Activated CD8-positive, alpha-beta memory T cell treated with anti-CD3 and anti-CD28 coated beads for 24 hours (primary cell): Measurements from ENCODE around the gene DNAJC6.

Experiments
- DNase-seq: peaks from one replicate; pipeline ENCODE4 v3.0.0-alpha.2; 2020

The DNAJC6 gene

DNA sequence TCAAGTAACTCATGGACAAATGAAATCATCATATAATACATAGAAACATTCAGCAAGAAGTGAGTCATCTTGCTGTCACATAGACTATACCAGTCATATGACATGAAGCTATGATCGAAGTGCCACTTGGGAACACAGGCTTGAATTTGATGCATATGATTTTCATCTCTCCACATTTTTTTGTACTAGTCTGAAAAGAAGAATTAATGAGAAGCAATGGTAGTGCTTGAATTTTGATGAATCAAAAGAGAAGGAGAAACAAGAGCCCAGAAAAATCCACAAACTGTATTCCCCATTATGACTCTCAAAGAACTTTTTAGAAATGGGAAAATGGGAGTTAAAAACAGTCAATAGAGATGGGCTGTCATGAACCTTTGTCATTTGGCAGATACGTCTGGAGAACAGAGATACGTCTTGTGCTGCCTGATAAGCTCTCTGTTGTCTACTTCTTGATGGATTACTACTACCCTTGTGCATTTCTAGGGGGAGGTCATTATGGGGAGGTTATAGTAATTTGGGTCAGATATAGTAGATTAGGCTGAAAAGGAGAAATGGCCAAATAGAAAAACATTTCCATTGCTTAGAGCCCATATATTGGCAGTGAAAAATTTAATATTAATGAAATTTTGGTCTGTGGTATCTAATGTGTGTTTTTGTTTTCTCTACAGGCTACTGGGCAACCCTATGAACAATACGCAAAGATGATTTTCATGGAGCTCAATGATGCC is 103.1 kb downstream of the DNAJC6 start:
- DNase-seq, result no peak

DNA sequence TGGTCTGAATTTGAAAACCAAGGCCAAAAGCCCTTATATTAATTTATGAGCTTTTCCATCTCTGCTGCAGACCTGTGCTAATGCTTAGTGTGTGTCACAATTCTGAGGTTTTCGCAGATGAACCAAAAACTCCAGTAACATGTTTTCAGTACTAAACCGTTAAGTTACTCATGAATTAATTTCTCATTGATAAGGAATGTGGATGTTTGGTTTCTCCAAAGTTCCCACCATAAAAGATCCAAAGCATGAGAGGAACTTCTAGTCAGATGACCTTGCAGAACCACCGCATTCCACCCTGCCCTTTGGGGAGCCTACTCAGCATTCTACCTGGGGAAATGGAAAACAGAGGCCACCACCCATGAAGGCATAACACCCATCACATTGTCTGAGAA is 103.6 kb downstream of the DNAJC6 start:
- DNase-seq, result no peak

DNA sequence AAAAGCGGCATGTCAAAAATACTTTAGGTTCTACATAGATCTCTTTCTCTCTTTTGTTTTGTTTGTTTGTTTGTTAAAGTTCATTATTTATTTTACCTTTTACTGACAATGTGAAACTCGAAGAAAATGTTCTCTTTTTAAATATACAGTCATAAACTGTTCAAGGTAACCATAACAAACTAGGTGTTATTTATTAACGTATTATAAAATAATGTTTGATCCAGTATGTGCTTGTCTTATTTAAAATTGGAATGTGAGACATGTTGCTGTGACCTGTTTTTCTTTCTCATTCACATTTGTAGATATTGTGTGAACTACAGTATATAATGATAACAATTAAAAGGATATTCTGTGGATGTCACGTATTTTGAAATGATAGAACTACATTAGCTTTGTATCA is 105.2 kb downstream of the DNAJC6 start:
- no peak for DNase-seq

DNA sequence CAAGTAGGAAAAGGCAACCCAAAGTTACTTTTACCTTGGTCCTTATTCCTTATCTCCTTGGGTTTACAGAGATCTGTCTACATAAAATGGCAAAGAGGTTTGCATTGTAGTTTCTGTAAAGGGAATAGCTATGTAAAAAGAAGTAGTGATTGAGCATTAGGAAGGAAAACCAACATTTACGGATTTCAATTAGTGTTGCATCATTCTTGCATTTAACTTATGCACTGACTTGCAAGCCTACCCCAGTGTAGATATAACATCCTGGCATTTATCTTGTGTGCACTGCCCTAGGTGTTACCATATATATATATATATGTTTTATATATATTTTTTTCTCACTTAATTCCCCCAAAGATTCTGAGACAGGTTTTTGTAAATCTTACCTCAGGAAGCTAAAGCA is 107.4 kb downstream of the DNAJC6 start:
- no peak for DNase-seq

DNA sequence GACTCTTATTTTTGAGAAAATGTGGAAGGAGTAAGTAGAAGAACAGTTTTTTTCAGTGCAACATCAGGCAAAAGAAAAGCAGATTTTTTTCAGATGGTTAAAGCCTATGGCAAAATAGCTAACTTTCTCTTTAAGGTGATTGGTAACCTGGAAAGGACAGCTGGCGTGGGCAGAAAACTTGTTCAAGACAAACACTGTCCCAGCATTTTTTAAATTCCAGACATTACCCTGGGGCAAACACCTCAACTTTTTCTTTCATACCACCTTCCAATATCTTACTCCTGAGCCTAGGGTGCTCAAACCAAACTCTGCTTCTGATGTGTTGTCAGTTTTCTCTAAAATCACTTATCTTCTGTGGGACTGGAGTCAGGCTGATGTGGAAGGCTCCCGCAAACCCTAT is 108.4 kb downstream of the DNAJC6 start:
- DNase-seq, result no peak

DNA sequence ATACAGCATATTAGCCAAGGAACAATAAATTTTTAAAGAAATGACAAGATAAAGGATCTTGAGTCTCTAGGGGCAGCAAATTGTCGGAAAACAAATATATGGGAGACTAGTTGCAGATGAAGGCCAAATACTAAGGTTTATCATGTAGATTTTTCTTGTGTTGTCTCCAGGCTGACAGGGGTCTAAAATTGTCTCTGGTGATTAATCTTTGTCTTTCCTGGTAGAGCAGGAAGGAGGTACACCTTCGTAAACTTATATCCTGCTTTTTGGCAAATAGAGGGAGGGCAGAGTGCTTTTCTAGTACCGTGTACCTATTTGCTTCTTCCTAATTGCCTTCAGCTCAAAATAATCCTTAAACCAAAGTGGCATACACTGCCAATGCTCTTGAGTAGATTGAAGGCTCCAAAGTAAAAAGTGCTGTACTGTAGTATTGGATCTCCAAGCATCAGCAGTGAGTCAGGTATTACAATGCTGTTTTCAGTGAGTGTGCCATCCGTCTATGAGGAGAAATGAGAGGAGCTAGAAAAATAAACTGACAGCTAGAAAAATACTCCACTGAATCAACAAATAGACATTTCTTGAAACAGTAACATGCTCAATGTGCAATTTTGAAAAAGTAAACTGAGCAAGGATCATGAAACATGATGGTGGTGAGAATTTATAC is 109.3 kb downstream of the DNAJC6 start:
- no peak for DNase-seq

DNA sequence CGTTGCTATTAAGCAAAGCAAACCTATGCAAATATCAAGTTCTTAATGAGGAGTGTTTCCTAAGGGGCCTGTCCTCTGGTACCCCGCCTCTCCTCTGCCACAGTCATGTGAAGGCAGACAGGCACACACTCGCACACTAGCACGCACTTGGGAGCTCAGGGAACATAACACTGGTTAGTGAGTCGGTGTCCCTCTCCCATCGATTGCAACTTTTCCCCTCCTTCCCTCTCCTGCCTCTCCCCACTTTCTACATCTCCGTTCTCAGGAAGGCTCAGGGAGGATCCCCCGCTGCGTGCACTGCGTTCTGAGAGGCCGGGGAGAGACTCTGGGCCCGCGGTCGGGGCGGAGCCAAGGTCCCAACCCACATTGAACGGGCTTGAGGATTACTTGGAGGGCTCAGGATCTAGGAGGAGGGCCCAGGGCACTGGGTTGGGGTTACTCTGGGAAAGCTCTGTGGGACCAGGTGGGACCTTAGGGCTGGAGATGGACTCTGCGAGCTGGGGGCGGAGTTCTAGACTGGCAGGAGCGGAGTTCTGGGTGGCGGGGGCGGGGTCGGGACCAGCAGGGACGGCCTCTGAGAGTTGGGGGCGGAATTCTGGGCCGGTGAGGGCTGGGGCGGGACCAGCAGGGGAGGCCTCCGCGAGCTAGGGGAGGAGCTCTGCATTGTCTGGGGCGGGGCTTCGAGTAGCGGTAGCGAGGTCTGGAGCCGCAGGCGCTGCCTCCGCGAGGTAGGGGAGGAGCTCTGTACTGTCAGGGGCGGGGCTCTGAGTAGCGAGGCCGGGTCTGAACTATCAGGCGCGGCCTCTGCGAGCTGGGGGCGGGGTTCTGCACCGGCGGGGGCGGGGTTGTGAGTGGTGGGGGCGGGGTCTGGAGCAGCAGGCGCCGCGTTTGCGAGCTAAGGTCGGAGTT is 110.6 kb downstream of the DNAJC6 start:
- peak; percentile 98 for DNase-seq

DNA sequence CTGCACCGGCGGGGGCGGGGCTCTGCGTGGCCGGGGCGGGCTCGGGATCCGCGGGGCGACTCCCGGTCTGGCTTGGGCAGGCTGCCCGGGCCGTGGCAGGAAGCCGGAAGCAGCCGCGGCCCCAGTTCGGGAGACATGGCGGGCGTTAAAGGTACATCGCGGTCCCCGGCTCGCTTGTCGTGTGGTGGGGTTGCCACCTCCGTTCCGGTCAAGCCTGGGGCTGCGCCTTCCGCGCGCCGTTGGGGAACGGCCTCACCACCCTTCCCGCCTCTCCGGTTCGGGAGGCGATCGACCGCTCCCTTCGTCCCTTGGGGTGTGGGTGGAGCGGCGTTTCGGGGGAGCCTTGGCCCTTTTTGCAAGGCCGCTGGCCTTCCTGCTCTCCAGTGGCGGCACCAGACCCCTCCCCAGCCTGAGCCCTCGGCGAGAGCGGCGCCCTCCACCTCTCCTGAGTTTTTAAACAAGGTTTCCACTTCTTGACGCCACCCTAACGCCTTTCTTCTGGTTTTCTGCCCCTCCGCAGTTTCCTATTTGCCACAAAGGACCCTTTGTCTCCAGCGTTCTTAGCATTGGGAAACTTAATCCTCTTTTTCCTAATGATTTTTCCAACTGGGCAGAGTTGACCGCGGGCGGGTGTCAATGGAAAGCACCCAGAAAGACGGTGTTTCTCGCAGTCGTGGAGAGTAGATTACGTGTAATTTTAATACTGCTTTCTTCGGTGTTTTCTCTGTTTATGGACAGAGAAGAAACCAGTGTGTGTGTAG is 111.4 kb downstream of the DNAJC6 start, which contains the start of the genes LEPR and LEPROT:
Gene LEPR, plus strand, starts transcription at position 79 of the 761 bp plus-strand sequence. CDS start 144,898 bp downstream, outside the sequence.
Gene LEPROT, plus strand, starts transcription at position 79 of the 761 bp plus-strand sequence. Its CDS starts 57 bp downstream, at position 136.
- no peak for DNase-seq

DNA sequence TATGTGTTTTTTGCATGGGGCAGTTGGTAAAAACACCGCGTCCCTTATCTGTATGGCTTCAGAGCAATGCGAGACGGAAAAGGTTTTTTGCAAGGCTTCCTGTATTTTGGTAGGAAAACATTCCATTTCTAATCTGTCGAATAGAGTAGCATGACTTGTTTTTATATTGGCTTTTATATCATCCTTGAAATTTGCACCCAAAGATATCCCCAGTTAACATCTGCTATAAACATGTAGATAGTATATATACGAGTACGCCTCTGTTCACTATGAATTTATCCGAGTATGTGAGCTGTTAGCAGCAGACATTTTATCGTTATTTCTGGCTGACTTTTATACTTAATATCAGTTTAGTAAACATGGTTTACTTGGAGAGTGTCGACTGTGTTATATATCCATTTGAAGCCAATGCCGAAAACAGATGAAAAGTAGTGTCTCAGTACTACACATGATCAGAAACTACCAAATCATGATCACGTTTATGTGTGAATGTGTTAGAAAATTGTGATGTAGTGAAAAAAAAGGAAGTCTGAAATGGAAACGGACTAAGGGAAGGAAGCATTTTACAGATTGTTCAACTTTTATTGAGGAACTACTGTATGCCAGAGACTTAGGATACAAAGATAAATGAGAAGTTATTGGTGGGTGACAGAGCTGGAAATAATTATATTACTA is 112.1 kb downstream of the DNAJC6 start:
- DNase-seq, result no peak

DNA sequence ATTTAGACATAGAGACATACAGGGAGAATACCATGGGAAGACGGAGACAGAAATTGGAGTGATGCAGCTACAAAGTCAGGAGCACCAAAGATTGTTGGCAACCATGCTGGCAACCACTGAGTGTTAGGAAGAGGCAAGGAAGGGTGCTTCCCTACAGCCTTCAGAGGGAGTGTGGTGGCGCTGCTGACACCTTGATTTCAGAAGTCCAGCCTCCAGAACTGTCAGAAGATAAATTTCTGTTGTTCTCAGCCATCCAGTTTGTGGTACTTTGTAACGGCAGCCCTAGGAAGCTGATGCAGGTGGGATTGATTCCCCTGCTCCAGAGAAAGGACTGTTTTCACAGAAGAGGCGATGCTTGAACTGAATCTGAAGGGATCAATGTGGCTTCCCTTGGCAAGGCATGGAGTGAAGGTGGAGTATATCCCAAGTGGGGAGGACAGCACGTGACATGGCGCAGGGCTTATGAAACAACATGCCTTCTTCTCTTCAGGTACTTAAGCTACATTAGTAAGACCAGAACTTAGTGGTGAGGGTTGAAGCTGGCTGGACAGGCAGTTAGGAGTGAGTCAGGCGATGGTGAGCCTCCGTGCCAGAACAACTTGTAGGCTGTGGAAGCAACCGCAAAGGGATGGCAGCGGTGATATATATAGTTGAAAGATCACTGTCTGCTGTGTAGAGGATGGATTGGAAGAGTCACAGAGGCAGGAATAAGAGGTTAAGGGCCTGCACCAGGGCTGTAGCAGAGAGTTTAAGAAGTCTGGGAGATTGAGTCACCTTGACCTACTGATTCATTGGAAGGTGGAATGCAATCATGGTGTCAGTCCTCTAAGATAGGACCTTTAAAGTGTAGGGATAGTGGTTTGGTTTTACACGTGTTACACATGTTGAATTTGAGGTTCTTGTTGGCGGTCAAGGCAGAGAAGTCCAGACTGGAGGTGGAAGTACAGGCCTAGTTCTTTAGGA is 113.2 kb downstream of the DNAJC6 start:
- DNase-seq, result no peak

DNA sequence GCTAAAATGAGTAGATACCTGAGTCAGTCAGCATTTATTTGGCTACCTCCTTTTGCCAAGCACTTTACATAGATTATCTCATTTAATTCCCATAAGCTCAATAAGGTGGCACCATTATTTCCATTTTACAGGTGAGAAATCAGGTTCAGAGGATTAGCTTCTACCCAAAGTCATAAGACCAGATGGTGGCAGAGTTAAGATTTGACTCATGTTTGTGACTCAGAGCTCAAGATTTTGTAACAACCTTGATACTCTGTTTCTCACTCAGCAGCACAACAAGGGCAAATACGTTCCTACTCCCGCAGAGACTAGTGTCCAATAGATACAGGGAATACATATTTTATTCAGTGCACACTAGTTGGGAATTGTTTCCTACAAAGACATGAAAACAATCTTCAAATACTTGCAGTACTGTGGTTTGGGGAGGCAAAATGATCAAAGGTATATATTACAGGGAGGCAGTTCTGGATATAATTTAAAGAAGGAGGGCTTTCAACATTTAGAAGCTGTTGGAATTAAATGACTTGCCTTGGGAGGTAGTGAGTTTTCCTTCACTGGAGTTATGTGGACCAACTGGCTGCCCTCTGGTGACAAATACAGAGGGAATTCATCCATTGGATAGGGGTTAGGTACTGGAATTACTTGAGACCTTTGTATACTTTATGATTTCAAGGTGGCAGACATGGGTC is 114.7 kb downstream of the DNAJC6 start:
- DNase-seq, result no peak

DNA sequence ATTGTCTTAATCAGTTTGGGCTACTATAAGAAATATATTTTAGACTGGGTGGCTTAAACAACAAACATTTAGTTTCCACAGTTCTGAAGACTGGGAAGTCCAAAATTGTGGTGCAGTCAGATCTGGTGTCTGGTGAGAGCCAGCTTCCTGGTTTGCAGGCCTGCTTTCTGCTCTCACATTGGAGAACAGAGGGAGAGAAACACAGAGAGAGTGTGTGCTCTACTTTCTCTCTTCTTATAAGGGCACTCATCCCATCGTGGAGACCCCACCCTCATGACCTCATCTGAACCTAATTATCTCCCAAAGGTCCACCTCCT is 115.2 kb downstream of the DNAJC6 start:
- no peak for DNase-seq

DNA sequence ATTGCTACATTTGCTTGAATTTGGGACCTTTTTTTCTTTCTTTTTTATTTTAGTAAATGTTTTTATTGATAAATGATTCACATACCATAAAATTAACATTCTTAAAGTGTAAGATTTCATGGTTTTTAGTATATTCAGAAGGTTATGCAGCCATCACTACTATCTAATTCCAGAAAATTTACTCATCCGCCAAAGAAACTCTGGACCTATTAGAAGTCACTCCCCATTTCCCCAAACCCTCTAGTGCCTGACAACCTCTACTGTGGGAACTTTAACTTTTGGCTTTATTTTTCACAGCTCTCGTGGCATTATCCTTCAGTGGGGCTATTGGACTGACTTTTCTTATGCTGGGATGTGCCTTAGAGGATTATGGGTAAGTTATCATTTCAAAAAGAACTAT is 115.7 kb downstream of the DNAJC6 start:
- DNase-seq, result no peak

DNA sequence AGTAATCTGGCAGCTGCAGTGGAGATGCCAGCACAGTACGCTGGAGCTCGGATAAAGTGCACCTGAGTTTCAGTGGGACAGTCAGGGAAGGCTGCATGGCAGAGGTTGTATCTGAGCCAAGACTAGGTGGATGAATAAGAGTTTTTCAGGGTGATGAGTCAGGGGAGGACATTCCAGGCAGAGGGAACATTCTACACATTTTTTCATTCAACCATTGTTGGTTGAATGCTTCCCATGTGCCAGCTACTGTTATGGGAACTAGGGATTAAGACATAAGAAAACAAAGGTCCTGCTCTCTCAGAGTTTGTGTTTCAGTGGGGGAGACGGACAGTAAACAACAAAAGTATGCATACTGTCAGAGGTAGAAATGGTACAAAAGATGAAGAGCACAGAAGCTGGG is 116.4 kb downstream of the DNAJC6 start:
- DNase-seq, result no peak

DNA sequence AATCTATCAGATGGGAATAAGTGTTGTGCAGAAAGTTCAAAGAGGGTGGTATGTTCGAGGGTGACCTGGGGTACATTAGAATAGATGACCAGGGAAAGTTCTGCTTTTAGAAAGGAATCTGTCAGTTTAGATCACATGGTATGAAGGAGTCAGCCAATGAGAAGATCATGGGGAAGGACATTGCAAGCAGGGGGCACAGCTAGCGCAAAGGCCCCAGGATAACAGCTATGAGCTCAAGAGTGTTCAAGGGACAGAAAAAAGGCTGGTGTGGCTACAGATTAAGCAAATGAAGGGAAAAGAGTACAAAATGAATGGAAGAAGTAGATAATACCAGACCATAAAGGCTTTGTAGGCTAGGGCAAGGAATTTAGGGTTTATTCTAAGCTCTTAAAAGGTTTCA is 119.7 kb downstream of the DNAJC6 start:
- no peak for DNase-seq

DNA sequence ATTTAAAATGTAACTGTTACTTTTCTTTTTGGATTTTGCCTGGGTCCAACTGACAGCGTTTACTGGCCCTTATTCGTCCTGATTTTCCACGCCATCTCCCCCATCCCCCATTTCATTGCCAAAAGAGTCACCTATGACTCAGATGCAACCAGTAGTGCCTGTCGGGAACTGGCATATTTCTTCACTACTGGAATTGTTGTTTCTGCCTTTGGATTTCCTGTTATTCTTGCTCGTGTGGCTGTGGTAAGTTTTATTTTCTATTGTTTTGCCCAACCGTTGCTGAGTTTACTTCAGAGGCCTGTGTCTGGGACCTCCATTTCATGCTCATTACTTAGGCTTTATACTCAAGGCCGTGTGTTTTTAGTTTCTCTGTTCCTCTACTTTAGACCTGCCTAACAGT is 120.5 kb downstream of the DNAJC6 start:
- no peak for DNase-seq

DNA sequence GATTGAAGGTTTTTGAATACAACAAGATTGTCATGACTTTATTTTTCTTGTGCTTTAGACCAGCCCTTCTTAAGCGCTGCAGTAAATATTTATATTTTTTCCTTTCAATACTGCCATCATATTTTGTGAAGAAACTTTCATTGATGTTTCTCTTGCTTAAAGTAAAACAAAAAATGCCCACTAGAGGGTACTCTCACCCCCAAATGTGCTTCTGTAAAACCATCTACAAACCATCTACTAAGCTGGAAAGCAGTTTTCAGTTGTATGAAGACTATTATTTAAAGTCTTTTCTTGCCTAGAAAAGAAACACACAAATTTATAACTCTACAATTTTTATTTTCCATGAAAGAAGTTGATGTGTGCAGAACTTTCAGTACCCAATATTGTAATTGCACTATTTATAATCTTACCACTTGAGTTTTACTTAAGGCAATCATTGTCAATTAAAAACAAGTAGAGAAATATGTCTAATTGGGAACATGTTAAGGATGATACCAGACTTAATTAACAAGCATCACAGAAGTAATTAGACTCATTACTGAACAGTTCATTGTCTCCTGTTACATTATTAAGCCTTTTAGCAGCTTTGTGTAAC is 121.9 kb downstream of the DNAJC6 start:
- no peak for DNase-seq

DNA sequence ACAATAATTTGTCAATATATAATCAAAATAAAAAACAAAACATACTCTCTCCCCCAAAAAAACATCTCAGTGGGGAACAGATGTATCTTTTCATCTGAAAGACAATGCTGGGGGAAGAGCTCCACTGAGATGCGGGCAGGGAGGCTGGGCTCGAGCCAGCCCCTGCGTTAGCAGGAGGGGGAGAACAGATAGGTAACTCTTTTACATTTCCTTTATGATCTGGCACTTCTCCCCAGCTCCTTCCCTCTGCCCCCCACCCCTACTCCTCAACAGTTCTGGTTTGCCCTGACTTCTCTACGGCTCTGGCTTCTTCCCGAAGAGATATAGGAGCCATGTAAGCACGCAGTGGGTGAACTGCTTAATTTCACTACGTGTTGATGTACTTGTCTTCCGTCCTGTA is 123.6 kb downstream of the DNAJC6 start:
- DNase-seq, result no peak

DNA sequence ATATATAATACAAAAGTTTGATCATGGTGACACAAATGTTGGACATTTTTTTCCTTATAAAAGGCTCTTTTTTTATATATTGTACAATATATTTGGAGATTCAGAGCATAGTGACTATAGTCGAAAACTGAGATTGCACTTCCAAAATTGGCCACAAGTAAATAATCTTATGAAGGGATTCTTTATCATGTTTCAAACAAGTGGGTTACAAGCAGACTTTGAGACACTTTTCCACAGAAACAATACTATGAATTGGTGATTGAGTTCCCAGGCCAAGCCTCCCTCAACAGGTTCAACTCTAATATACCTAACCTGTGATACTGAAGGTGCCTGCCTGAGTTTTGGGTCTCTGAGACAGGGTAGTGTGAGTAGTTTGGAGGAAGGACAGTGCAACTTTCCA is 124.9 kb downstream of the DNAJC6 start:
- DNase-seq, result no peak

DNA sequence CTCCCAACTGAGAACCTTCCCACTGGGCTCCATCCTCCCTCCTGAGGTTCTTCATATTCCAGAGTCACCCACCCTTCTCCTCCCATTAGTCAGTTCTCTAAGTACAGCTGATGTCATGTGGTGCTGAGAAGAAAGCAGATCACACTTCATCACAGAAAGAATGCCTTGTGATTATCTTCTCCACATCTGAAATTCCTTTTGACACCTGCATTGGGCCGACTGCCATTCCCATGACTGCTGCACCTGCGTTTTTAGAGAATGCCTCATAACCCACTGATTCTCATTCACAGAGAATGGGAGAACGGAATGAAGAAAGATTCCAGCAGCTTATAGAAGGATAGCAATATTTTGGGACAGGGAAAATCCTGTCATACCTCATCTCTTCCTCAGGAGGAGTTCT is 125.4 kb downstream of the DNAJC6 start:
- no peak for DNase-seq
